Thyroid gland (tissue), 4 donors: ENCODE measurements around the gene FOSL1. TPM values are rescaled to one million over a fixed set of nuclear protein-coding genes. Genes with fewer than 3 reads are reported as not detected.
A peak's percentile ranks its signal among the peaks of the same experiment; 100 is the strongest.

Experiments
- DNase-seq, 2 donors: peaks; one replicate each; pipeline ENCODE4 v3.0.0-alpha.2; 2019
- H3K27ac ChIP-seq, 3 donors: fragments of 200-600 bp; sonication (generic); 1 replicate in 2 of 3; 2 replicates in 1 of 3; pipeline ENCODE4 v1.5.1; 2016 to 2019; ENCODE audit warnings: mild to moderate bottlenecking in 1 of 3, moderate library complexity in 1 of 3
- H3K27me3 ChIP-seq: fragments of 200-600 bp; sonication (generic); one replicate; pipeline ENCODE4 v1.5.1; 2019
- H3K36me3 ChIP-seq, 2 donors: fragments of 200-600 bp; sonication (generic); one replicate each; pipeline ENCODE4 v1.5.1; 2016 to 2019
- H3K4me1 ChIP-seq, 2 donors: fragments of 200-600 bp; sonication (generic); one replicate each; pipeline ENCODE4 v1.5.1; 2017 to 2019
- H3K4me3 ChIP-seq, 3 donors: fragments of 200-600 bp; sonication (generic); replicated peaks in 1 of 3; 1 replicate in 2 of 3; 2 replicates in 1 of 3; pipeline ENCODE4 v1.5.1; 2016; ENCODE audit warnings: mild to moderate bottlenecking in 1 of 3
- H3K9me3 ChIP-seq: fragments of 200-600 bp; sonication (generic); one replicate; pipeline ENCODE4 v1.5.1; 2017
- POLR2A ChIP-seq, 2 donors: fragments of 450-650 bp; IDR thresholded peaks; one replicate each; pipeline ENCODE4 v1.6.1; 2017; ENCODE audit warnings: antibody characterized with exemption in 2 of 2, mild to moderate bottlenecking in 2 of 2, moderate library complexity in 1 of 2
- WGBS, 2 donors: methylation state at CpG; one replicate each; pipeline ENCODE4 v1.1.5; 2017; 5-methylcytosine and 5-hydroxymethylcytosine counted together
- intact Hi-C: fragments of 100-400 bp; cut with DNase I; formaldehyde crosslinking; loops from one replicate; pipeline ENCODE4 v1.15.1; 2023
- total RNA-seq, 4 donors: library from RNA; depleted of rRNA; stranded (reverse); fragments of >200 nt; gene quantifications; one replicate each; pipeline ENCODE4 v1.2.3, GENCODE V29; 2016
- TF ChIP-seq, protein P1 (sequence below), 6 experiments: fragments of 200-600 bp in 3 of 6; fragments of 450-650 bp in 3 of 6; sonication (generic) in 3 of 6; IDR thresholded peaks; one replicate each; pipeline ENCODE4 v1.5.1; 2016 to 2019; ENCODE audit warnings: antibody characterized with exemption in 6 of 6, mild to moderate bottlenecking in 2 of 6, inconsistent platforms in 1 of 6, moderate library complexity in 1 of 6

The FOSL1 gene
- total RNA-seq, 4 donors from 2014 or later: 0.33 to 1.6 (median 1.5) TPM

DNA sequence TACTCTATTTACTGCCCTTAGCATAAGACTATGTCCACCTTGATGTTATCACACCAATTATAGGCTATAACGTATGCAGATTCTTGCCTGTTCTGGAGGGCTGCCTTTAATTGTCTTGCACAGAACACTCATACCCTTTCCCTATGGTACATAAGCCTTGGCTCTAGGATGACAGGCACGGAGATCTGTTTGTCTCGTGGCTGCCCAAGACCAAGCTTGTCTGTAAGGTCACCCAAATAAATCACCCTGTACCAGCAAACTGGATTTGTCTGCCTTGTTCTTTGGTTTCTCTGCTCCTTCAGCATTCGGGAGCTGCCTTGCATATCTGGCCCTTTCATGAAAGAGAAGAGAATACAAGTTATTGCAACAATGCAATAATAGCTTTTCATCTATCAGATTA lies 37.6 kb upstream of the FOSL1 start:
- H3K36me3 ChIP-seq: no peaks in the 10 kb centered on the region
- H3K27me3 ChIP-seq: no peaks in the 10 kb centered on the region
- 79 to 88% methylated on average over 4 of the region's 4 CpGs for WGBS, 2 donors
- DNase-seq: no peak
- H3K27ac ChIP-seq: no peak overlapping the region
- no peak overlapping the region for H3K4me3 ChIP-seq
- intact Hi-C loops: no loop called here
- peaks cover 25 to 30% of the 10 kb centered on the region in 2 donors for H3K4me1 ChIP-seq
- H3K9me3 ChIP-seq: no peaks in the 10 kb centered on the region
- TF ChIP-seq POLR2A (IDR thresholded peaks at IDR 0.05): no peak
- TF ChIP-seq, protein P1, sequence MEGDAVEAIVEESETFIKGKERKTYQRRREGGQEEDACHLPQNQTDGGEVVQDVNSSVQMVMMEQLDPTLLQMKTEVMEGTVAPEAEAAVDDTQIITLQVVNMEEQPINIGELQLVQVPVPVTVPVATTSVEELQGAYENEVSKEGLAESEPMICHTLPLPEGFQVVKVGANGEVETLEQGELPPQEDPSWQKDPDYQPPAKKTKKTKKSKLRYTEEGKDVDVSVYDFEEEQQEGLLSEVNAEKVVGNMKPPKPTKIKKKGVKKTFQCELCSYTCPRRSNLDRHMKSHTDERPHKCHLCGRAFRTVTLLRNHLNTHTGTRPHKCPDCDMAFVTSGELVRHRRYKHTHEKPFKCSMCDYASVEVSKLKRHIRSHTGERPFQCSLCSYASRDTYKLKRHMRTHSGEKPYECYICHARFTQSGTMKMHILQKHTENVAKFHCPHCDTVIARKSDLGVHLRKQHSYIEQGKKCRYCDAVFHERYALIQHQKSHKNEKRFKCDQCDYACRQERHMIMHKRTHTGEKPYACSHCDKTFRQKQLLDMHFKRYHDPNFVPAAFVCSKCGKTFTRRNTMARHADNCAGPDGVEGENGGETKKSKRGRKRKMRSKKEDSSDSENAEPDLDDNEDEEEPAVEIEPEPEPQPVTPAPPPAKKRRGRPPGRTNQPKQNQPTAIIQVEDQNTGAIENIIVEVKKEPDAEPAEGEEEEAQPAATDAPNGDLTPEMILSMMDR (IDR thresholded peaks at IDR 0.05): no peak

DNA sequence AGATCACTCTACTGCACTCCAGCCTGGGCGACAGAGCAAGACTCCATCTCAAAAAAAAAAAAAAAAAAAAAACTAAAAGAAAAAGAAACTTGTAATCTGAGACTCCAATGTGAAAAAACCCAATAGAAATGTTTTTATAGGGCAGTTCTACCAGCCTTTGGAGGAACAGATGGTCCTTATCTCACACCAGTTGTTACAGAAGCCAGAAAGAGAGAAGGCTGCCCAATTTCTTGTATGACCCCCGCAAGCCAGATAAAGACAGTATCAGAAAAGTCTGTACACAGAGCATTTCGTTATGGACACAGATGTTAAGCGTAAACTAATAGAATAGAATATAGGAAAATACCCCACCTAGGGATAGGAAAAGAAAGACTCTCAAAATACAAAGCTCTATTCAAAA lies 33.8 kb upstream of the FOSL1 start:
- peaks cover 8 to 14% of the 10 kb centered on the region in 2 donors for H3K4me1 ChIP-seq
- 54 to 60% methylated on average over 4 of the region's 4 CpGs for WGBS, 2 donors
- no peak for TF ChIP-seq POLR2A (IDR thresholded peaks at IDR 0.05)
- TF ChIP-seq, protein P1 (IDR thresholded peaks at IDR 0.05): no peak
- H3K36me3 ChIP-seq: no peaks in the 10 kb centered on the region
- H3K9me3 ChIP-seq: no peaks in the 10 kb centered on the region
- H3K27ac ChIP-seq: peak overlapping the region in 2 of 3 donors; percentile 45 to 54
- no peak for DNase-seq
- intact Hi-C loops: no loop called here
- no peak overlapping the region for H3K4me3 ChIP-seq
- no peaks in the 10 kb centered on the region for H3K27me3 ChIP-seq

DNA sequence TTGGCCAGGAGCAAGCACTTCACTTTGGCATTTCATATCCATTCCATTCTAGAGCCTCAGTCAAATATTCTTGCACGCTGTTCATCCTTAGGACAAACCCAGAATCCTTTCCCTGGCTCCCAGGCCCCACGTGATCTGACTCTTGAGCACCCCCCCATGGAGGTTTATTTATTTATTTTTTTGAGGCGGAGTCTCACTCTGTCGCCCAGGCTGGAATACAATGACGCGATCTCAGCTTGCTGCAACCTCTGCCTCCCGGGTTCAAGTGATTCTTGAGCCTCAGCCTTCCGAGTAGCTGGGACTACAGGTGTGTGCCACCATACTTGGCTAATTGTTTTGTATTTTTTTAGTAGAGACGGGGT lies 32.4 kb upstream of the FOSL1 start:
- peak in 1 of 2 donors; percentile 30 for DNase-seq
- Histone ChIP-seq H3K27me3 (no peaks in the 10 kb centered on the region), H3K27ac (peak overlapping the region in 1 of 3 donors; percentile 2), H3K9me3 (no peaks in the 10 kb centered on the region), H3K4me1 (peaks cover 8 to 14% of the 10 kb centered on the region in 2 donors), H3K36me3 (no peaks in the 10 kb centered on the region), H3K4me3 (no peak overlapping the region)
- 41 to 48% methylated on average over 9 of the region's 9 CpGs for WGBS, 2 donors
- TF ChIP-seq POLR2A (IDR thresholded peaks at IDR 0.05): no peak
- TF ChIP-seq, protein P1 (IDR thresholded peaks at IDR 0.05): no peak
- intact Hi-C loops: no loop called here

DNA sequence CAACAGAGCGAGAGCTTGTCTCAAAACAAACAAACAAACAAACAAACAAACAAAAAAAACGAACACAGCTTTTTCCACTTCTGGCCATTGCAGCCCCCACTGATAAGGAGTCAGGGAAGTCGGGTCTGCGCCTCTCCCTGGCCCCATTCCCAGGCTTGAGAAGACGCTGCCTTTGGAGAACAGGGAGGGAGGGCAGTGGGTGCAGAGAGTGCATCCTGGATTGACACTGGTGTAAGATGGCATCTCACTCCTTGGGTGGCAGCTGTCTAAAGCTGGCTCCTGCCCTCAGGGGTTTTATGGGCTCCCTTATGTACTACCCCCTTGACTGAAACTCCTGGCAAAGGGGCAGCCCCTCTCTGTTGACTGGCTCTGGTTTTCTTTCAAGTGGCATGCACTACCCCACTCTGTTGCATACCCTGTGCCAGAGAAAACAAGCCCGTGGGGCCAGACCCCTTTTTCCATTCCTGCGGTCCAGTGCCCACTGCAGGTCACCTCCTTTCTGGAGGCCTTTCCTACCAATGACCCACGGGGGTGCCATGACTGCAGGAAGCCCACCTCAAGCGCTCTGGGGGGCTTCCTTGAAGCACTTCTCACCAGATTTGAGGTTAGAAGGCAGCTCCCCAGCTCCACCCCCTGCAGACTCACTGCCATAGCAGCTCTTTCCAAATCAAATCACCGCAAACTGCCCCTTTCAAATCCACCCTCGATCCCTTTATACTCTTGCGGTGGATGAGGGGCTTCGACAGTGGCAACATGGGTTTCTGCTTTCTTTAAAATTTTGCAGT lies 31.8 kb upstream of the FOSL1 start:
- Histone ChIP-seq H3K4me3 (no peak overlapping the region), H3K27me3 (no peaks in the 10 kb centered on the region), H3K4me1 (peaks cover 8 to 15% of the 10 kb centered on the region in 2 donors), H3K36me3 (no peaks in the 10 kb centered on the region), H3K9me3 (no peaks in the 10 kb centered on the region), H3K27ac (peak overlapping the region in 2 of 3 donors; percentile 2 to 5)
- intact Hi-C loops: no loop called here
- no peak for TF ChIP-seq POLR2A (IDR thresholded peaks at IDR 0.05)
- TF ChIP-seq, protein P1 (IDR thresholded peaks at IDR 0.05): no peak
- 38 to 52% methylated on average over 13 of the region's 13 CpGs for WGBS, 2 donors
- no peak for DNase-seq

DNA sequence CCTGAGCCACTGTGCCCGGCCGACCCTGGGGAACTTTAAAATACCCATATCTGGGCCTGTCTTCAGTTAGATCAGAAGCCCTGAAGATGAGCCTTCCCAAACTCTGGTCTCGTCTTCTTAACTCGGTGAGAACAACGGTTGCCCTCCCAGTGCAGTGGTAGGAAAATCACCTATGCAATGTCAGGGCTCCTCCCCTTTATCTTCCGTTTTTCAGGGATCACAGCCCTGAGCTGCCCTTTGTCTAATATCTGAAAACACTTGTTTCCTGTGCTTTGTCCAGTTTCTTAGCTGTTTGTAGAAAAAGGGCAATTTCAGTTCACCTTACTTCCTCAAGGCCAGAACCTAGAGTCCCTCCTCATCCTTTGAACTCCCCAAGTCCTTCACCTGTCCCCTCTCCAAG lies 28.5 kb upstream of the FOSL1 start:
- WGBS, 2 donors: 76 to 78% methylated on average over 6 of the region's 6 CpGs
- DNase-seq: no peak
- Histone ChIP-seq H3K4me3 (no peak overlapping the region), H3K27ac (no peak overlapping the region), H3K9me3 (no peaks in the 10 kb centered on the region), H3K36me3 (no peaks in the 10 kb centered on the region), H3K27me3 (no peaks in the 10 kb centered on the region), H3K4me1 (peaks cover 19 to 24% of the 10 kb centered on the region in 2 donors)
- no peak for TF ChIP-seq POLR2A (IDR thresholded peaks at IDR 0.05)
- TF ChIP-seq, protein P1 (IDR thresholded peaks at IDR 0.05): no peak
- intact Hi-C loops: no loop called here
